ENCODE data around the gene REX1BD.
A peak's percentile ranks its signal among the peaks of the same experiment; 100 is the strongest.
"Not testable (repeated sequence)": the region's sequence is repeated elsewhere in the genome, so short reads cannot be mapped to it uniquely, and the experiment has no call there.

REX1BD gene

DNA sequence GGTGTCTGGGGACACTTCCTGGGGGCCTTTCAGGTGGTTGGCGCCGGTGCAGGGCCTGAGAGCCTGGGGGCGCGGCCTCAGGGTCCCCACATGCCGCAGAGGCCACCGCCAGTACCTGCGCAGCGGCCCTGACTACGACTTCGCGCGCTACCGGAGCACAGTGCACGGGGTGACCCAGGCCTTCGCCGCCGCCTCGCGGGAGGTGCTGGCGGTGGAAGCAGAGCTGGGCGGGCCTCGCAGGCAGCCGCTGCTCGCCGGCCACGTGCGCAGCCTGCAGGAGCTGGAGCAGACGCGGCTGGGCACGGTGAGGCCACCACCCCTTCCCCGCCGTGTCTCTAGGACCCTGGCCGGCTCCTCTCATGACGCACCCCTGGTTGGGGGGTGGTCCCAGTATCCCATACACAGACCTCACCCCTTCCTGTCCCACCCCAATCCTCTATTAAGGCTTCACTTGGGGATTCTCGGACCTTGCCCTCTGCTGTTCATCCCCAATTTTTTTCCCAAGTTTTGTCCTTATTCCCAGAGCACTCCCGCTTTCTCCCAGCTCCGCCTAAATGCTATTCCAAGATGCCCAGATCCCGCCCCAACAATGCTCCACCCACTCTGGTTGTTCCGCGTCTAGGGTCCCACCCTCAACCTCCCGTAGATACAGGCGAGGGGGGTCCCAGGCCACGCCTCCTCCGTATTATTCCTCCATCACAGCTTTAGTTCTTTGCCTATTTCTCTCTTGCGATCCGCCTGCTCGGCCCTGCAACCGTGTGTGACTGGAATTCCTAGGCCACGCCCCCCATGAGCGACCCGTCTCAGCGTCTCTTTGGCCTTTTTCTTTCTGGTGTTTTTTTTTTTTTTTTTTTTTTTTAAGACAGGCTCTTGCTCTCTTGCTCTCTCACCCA is 1.0 kb downstream of the REX1BD start:
- Histone ChIP-seq H3K4me3 (replicated peaks; ENCODE audit: insufficient read depth, low read length) (peak overlapping the region; percentile 73), H3K27me3 (ENCODE audit: insufficient read depth, poor library complexity, severe bottlenecking) (peaks cover under 1% of the 10 kb centered on the region), H3K27ac (replicated peaks) (peak overlapping the region; percentile 82)
- TF ChIP-seq REST (IDR thresholded peaks at IDR 0.05; ENCODE audit: insufficient replicate concordance, low read depth) (no peak), POLR2AphosphoS5 (IDR thresholded peaks at IDR 0.05; ENCODE audit: low read depth) (no peak), GABPA (IDR thresholded peaks at IDR 0.05; ENCODE audit: low read depth) (no peak), SPI1 (IDR thresholded peaks at IDR 0.05; ENCODE audit: borderline replicate concordance, low read depth) (no peak)
- TF ChIP-seq, protein P1, sequence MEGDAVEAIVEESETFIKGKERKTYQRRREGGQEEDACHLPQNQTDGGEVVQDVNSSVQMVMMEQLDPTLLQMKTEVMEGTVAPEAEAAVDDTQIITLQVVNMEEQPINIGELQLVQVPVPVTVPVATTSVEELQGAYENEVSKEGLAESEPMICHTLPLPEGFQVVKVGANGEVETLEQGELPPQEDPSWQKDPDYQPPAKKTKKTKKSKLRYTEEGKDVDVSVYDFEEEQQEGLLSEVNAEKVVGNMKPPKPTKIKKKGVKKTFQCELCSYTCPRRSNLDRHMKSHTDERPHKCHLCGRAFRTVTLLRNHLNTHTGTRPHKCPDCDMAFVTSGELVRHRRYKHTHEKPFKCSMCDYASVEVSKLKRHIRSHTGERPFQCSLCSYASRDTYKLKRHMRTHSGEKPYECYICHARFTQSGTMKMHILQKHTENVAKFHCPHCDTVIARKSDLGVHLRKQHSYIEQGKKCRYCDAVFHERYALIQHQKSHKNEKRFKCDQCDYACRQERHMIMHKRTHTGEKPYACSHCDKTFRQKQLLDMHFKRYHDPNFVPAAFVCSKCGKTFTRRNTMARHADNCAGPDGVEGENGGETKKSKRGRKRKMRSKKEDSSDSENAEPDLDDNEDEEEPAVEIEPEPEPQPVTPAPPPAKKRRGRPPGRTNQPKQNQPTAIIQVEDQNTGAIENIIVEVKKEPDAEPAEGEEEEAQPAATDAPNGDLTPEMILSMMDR (IDR thresholded peaks at IDR 0.05; ENCODE audit: insufficient read depth, low read length) = no peak
- peak in 1 of 2 experiments; percentile 74 for DNase-seq (ENCODE audit: low read depth in 1 of 2, low spot score in 1 of 2)

- Histone ChIP-seq H3K27ac (replicated peaks) (no peak overlapping the region), H3K27me3 (ENCODE audit: insufficient read depth, poor library complexity, severe bottlenecking) (peaks cover 3% of the 10 kb centered on the region), H3K4me3 (replicated peaks; ENCODE audit: insufficient read depth, low read length) (no peak overlapping the region)
- TF ChIP-seq, protein P1 (IDR thresholded peaks at IDR 0.05; ENCODE audit: insufficient read depth, low read length) = no peak
- TF ChIP-seq SPI1 (IDR thresholded peaks at IDR 0.05; ENCODE audit: borderline replicate concordance, low read depth) = no peak
- no peak for TF ChIP-seq POLR2AphosphoS5 (IDR thresholded peaks at IDR 0.05; ENCODE audit: low read depth)
- TF ChIP-seq GABPA (IDR thresholded peaks at IDR 0.05; ENCODE audit: low read depth) = no peak
- no peak for DNase-seq (ENCODE audit: low read depth in 1 of 2, low spot score in 1 of 2)
These were observed 2.0 kb downstream of the REX1BD start for GRCh38 chr19:18590273-18591272.

GRCh38 chr19:18591735-18592385 is 3.3 kb downstream of the REX1BD start:
- Histone ChIP-seq H3K4me3 (replicated peaks; ENCODE audit: insufficient read depth, low read length) (no peak overlapping the region), H3K27ac (replicated peaks) (no peak overlapping the region), H3K27me3 (ENCODE audit: insufficient read depth, poor library complexity, severe bottlenecking) (peaks cover 3% of the 10 kb centered on the region)
- DNase-seq (ENCODE audit: low read depth in 1 of 2, low spot score in 1 of 2) = no peak
- TF ChIP-seq POLR2AphosphoS5 (IDR thresholded peaks at IDR 0.05; ENCODE audit: low read depth) (no peak), REST (IDR thresholded peaks at IDR 0.05; ENCODE audit: insufficient replicate concordance, low read depth) (no peak), SPI1 (IDR thresholded peaks at IDR 0.05; ENCODE audit: borderline replicate concordance, low read depth) (no peak), GABPA (IDR thresholded peaks at IDR 0.05; ENCODE audit: low read depth) (no peak)
- TF ChIP-seq, protein P1 (IDR thresholded peaks at IDR 0.05; ENCODE audit: insufficient read depth, low read length) = no peak

DNA sequence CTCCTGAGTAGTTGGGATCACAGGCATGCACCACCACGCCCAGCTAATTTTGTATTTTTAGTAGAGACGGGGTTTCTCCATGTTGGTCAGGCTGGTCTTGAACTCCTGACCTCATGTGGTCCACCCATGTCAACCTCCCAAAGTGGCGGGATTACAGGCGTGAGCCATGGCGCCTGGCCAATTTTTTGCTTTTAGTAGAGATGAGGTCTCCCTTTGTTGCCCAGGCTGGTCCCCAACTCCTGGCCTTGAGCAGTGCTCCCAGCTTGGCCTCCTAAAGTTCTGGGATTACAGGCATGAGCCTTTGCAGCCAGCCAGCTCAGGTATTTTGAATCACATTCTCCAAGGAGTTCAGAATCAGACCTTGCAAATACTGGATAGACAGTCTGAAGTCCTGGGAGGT is 4.1 kb downstream of the REX1BD start:
- not testable (repeated sequence) for H3K27me3 ChIP-seq (ENCODE audit: insufficient read depth, poor library complexity, severe bottlenecking); H3K27ac ChIP-seq (replicated peaks); H3K4me3 ChIP-seq (replicated peaks; ENCODE audit: insufficient read depth, low read length); DNase-seq (ENCODE audit: low read depth in 1 of 2, low spot score in 1 of 2)

All from HL-60 (cell line).